ENCODE measurements around the gene SLC25A15.

The SLC25A15 gene

GRCh38 chr13:40789275-40790153, at the start of gene SLC25A15:
Gene SLC25A15, plus strand, starts transcription at chr13:40789611. Its CDS starts 3,616 bp downstream, at chr13:40793227.
- peak; percentile 83 for DNase-seq

- DNase-seq, result no peak
Measured at GRCh38 chr13:40749327-40749726, 40.1 kb upstream of the SLC25A15 start.

GRCh38 chr13:40755082-40755700, 34.2 kb upstream of the SLC25A15 start:
- DNase-seq, result no peak

GRCh38 chr13:40756042-40756441, 33.4 kb upstream of the SLC25A15 start:
- no peak for DNase-seq

- no peak for DNase-seq
Measured at GRCh38 chr13:40758811-40759210, 30.6 kb upstream of the SLC25A15 start.

- no peak for DNase-seq
Measured at GRCh38 chr13:40762849-40763248, 26.6 kb upstream of the SLC25A15 start.

GRCh38 chr13:40764587-40765403, 24.6 kb upstream of the SLC25A15 start:
- DNase-seq, result no peak

- no peak for DNase-seq
Measured at GRCh38 chr13:40765602-40766001, 23.8 kb upstream of the SLC25A15 start.

GRCh38 chr13:40769970-40770369, 19.4 kb upstream of the SLC25A15 start:
- no peak for DNase-seq

- DNase-seq, result no peak
Measured at GRCh38 chr13:40770609-40770933, 18.8 kb upstream of the SLC25A15 start.

GRCh38 chr13:40770934-40771618, 18.3 kb upstream of the SLC25A15 start, which contains the start of gene MRPS31:
Gene MRPS31, minus strand, starts transcription at chr13:40771190. Its CDS starts 54 bp downstream, at chr13:40771136.
- peak; percentile 98 for DNase-seq

GRCh38 chr13:40772765-40773473, 16.5 kb upstream of the SLC25A15 start:
- no peak for DNase-seq

GRCh38 chr13:40774672-40775071, 14.7 kb upstream of the SLC25A15 start:
- DNase-seq, result no peak

- no peak for DNase-seq
Measured at GRCh38 chr13:40776232-40776631, 13.2 kb upstream of the SLC25A15 start.

- no peak for DNase-seq
Measured at GRCh38 chr13:40776681-40777165, 12.7 kb upstream of the SLC25A15 start.

- peak; percentile 78 for DNase-seq
Measured at GRCh38 chr13:40777166-40777808, 12.1 kb upstream of the SLC25A15 start.

- no peak for DNase-seq
Measured at GRCh38 chr13:40777809-40778175, 11.6 kb upstream of the SLC25A15 start.

- DNase-seq, result no peak
Measured at GRCh38 chr13:40779049-40779448, 10.4 kb upstream of the SLC25A15 start.

- DNase-seq, result no peak
Measured at GRCh38 chr13:40779796-40780285, 9.6 kb upstream of the SLC25A15 start.

- no peak for DNase-seq
Measured at GRCh38 chr13:40780822-40781401, 8.5 kb upstream of the SLC25A15 start.

GRCh38 chr13:40781717-40782116, 7.7 kb upstream of the SLC25A15 start:
- no peak for DNase-seq

Data from retina (tissue), 1 donor.